Erythroblast (primary cell): ENCODE data around the gene SPATA6L.
"Not testable (repeated sequence)": the region's sequence is repeated elsewhere in the genome, so short reads cannot be mapped to it uniquely, and the experiment has no call there.

ENCODE experiments used
- DNase-seq, 2 experiments: peaks; one replicate each; lab custom pipeline; 2025; lab: John Stamatoyannopoulos, UW
- GATA1 ChIP-seq: IDR thresholded peaks from 2 replicates; pipeline ENCODE4 v1.6.1; 2011; ENCODE audit warnings: low read depth, mild to moderate bottlenecking, control low read depth, low read length, moderate library complexity
- POLR2A ChIP-seq: IDR thresholded peaks from 2 replicates; pipeline ENCODE4 v1.6.1; 2011; ENCODE audit warnings: mild to moderate bottlenecking, low read length

SPATA6L gene

DNA sequence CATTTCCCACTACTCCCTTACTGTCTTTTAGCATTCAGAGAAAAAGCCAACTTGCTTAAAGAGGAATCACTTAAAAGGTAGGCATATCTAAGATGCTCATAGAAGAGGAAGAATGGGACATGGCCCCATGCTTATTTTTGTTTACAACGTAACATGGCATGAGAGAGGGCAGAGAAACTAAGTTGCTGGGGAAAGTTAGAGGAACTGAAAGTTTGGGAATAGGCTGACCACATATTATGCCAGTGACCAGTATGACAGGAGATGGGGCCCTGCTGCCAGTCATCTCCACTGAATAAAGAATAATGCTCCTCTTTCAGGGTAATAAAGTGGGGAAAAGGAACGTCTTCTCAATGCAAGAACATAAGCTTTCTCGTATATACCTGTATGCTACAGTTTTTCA lies 2.3 kb downstream of the SPATA6L start:
- DNase-seq = no peak

GRCh38 chr9:4662989-4663792 lies 3.1 kb downstream of the SPATA6L start:
- DNase-seq = peak in 1 of 2 experiments; percentile 25
- TF ChIP-seq POLR2A (no peak), GATA1 (no peak)

More for the DNA sequence above, 2.3 kb downstream of the SPATA6L start:
- TF ChIP-seq POLR2A (no peak), GATA1 (no peak)

GRCh38 chr9:4662108-4662988 lies 3.9 kb downstream of the SPATA6L start, which contains the start of gene PLPP6:
PLPP6 (plus strand) TSS chr9:4662294; CDS start chr9:4662376, 82 bp downstream.
- peak; percentile 78 to 89 for DNase-seq
- TF ChIP-seq GATA1 = no peak
- peak; percentile 72 for TF ChIP-seq POLR2A

GRCh38 chr9:4661611-4662010 lies 4.7 kb downstream of the SPATA6L start:
- TF ChIP-seq POLR2A = no peak
- no peak for TF ChIP-seq GATA1
- DNase-seq = no peak

DNA sequence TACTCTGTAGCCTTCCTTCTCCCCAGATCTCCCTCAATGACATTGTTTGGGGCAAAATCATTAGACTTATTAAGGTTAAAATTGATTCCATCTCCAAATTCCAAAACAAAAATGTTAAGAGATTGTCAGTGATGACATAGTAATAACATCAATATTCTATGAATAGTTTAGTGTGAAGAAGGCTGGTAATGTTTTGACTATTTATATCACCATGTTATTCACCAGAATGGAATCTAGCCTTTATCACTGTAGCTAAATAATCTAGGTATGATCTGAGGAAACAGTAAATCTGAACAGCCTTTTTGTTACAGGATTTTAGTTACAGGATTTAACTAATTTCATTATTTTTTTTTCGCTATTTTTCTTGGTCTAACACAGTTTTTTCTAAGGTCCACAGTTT lies 5.1 kb downstream of the SPATA6L start:
- TF ChIP-seq POLR2A (no peak), GATA1 (no peak)
- no peak for DNase-seq

DNA sequence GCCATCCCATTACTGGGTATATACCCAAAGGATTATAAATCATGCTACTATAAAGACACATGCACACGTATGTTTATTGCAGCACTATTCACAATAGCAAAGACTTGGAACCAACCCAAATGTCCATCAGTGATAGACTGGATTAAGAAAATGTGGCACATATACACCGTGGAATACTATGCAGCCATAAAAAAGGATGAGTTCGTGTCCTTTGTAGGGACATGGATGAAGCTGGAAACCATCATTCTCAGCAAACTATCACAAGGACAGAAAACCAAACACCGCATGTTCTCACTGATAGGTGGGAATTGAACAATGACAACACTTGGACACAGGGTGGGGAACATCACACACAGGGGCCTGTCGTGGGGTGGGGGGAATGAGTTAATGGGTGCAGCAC lies 5.6 kb downstream of the SPATA6L start:
- not testable (repeated sequence) for DNase-seq

DNA sequence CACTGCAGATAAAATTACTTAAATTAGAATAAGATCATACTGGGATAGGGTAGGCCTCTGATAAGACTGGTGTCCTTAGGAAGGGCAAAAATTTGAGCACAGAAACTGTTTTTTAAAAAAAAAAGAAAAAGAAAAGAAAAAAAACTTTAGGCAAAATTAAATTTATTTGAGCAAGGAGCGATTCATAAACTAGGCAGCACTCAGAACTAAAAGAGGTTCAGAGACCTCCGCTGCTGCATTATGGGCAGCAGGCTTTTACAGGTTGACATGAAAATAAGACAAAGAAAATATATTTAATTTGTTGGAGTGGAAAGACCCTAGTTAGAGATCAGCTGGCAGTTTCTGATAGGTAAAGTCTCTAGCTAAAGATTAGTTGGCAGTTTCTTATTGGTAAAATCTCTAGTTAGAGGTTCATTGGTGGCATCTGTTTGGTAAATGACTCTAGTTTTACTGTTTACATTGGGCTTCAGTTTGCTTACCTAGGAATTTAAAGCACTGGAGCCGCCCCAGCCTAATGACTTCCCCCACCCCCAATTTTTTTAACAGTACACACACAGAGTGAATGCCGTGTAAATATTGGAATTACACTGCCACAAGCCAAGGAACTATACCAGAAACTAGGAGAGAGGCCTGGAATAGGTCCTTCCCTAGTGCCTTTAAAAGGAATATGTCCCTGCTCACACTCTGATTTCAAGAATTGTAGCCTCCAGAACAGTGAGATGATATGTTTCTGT lies 8.7 kb downstream of the SPATA6L start:
- TF ChIP-seq GATA1 (no peak), POLR2A (no peak)
- DNase-seq = no peak

DNA sequence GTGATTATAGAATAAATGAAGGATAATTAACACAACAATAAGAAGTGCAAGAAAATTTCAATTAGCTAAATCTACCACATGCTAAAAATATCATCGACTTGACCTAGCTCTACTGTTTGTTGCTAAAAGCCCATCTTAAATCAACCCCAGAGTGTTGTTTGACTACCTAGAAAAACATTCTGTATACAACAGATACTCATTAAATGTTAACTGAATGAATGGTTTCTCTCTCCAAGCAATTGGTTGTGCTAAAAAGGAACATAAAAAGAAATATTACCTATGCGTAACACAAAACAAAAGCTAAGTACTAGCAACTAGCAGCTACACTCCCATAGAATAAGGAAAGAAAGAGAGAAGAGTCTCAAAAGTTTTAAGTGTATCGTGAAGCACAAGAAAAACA lies 9.7 kb downstream of the SPATA6L start:
- DNase-seq = no peak
- no peak for TF ChIP-seq GATA1

DNA sequence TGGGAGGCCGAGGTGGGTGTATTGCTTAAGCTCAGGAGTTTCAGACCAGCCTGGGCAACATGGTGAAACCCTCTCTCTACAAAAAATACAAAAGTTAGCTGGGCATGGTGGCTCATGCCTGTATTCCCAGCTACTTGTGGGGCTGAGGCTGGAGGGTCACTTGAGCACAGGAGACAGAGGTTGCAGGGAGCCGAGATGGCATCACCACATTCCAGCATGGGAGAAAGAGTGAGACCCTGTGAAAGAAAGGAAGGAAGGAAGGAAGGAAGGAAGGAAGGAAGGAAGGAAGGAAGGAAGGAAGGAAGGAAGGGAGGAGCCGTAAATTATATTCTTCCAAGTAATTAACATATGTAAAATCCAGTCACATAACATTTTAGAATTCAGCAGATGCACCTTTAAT lies 10.1 kb downstream of the SPATA6L start:
- not testable (repeated sequence) for DNase-seq

DNA sequence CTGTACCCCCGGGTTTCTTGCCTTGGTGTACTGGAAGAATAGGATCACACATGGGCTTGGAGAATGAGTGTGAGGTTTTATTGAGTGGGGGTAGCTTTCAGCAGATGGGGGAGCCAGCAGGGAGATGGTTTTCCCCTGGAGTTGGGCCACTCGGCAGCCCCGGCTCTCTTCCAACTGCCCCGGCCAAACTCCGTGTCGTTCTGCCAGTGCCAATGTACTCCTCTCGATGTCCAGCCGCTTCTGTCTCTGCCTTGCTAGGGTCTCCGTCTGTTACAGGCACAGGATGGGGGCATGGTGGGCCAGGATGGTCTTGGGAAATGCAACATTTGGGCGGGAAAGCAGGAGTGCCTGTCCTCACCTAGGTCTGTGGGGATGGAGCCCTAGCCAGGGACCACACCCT lies 11.7 kb downstream of the SPATA6L start:
- no peak for DNase-seq
- TF ChIP-seq GATA1 (no peak), POLR2A (no peak)

- TF ChIP-seq POLR2A = no peak
- TF ChIP-seq GATA1 = no peak
- no peak for DNase-seq
Measured at GRCh38 chr9:4654084-4654483, 12.2 kb downstream of the SPATA6L start.

- DNase-seq = no peak
- TF ChIP-seq POLR2A = no peak
- no peak for TF ChIP-seq GATA1
Measured at GRCh38 chr9:4642351-4642750, 23.9 kb downstream of the SPATA6L start.

GRCh38 chr9:4640027-4640426 lies 26.3 kb downstream of the SPATA6L start:
- no peak for TF ChIP-seq GATA1
- TF ChIP-seq POLR2A = no peak
- peak in 1 of 2 experiments; percentile 10 for DNase-seq

- TF ChIP-seq GATA1 = no peak
- TF ChIP-seq POLR2A = no peak
- no peak for DNase-seq
Measured at GRCh38 chr9:4639420-4639819, 26.9 kb downstream of the SPATA6L start.

- DNase-seq = no peak
- no peak for TF ChIP-seq POLR2A
- TF ChIP-seq GATA1 = no peak
Measured at GRCh38 chr9:4638968-4639367, 27.3 kb downstream of the SPATA6L start.
